Stimulated activated CD8-positive, alpha-beta memory T cell treated with anti-CD3 and anti-CD28 coated beads, Interleukin-4, amount 100 ng/mL, for 1 hour (primary cell): ENCODE results near the gene GBE1.
"Not testable (repeated sequence)": the region's sequence is repeated elsewhere in the genome, so short reads cannot be mapped to it uniquely, and the experiment has no call there.

Source experiments
- DNase-seq, 2 donors: peaks; one replicate each; pipeline ENCODE4 v3.0.0-alpha.2; 2020; ENCODE audit warnings: low read depth in 2 of 2, low spot score in 1 of 2

The GBE1 gene

DNA sequence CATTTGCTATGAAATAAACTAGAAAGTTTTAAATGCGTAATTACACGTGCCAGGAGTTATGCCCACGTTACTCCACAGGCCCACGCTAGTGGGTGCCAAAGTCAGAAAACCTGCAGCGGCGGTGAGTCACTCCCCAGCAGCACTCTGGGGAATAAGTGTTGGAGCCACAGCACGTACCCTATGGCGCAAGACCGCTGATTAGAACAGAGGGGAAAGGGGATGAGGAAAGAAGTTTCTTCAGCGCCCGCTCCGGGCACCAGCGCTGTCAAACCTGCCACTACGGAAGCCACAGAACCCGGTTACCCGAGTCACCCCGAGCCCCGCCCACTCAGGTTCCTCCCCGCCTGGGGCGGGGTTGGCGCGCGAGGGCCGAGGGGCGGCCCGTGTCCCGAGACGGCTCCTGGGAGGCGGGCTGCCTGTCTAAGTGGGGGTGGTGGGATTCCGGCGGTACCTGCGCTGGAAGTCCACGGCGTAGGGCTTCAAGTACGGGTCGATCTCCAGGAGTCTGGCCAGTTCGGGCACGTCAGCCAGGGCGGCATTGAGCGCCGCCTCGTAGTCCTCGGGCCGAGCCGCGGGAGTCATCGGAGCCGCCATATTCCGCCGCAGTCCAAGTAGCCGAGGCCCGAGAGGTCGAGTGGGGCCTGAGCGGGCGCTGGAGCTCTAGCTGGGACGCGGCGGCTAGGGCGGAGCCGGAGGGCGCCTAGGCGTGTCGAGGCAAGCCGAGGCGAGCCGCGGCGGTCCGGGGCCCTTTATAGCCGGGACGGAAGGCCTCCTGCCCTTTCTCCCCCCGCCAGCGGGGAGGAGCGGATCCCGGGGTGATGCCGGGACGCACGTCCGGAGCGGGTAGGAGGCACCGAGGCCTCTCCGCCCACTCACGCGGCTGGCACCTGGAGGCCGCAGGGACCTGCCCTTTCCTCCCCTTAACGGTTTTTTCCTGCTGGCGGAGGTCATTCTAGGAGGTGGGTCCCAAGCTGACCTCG lies at the start of gene GBE1:
GBE1 (minus strand) TSS at position 722 of the 980 bp plus-strand sequence; CDS start at position 594, 128 bp downstream.
- DNase-seq, result peak; percentile 74 to 79

- no peak for DNase-seq
Observed at GRCh38 chr3:81808900-81809299, 47.5 kb upstream of the GBE1 start.

GRCh38 chr3:81799403-81799802 lies 38.0 kb upstream of the GBE1 start:
- no peak for DNase-seq

DNA sequence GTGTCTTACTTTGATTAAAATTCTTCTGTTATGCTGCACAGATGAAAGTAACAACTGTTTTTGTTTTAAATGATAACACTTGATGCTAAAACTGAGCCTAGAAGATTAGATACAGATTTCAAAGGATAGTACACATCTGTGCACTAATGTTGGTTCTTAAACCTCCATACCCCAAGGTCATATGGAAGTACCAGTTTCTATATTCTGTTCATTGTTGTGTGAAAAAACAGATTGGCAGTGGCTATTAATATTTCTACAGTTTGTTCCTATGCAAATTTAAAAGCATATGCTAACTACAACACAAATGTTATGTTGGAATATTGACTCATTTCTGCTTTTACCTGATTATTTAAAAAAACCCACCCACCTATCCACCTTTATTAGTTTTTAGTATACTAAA lies 32.0 kb upstream of the GBE1 start:
- DNase-seq, result no peak

DNA sequence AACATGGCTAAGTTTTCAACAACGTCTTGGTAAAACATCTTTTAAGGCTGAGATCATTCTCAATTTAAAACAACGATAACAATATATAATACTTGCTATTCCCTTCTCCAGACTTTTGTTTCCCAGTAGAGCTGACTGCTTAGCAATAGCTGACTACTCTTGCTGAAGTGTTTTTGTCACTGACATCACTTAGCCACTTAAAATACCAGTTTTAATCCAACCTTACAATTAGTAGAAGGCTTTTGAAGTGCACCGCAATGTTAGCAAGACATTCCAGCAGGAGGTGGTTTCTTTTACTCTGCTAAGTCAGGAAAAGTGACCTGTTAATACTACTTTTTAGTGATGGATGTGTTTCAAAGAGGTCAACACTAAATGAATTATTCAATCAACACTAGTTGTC lies 28.7 kb upstream of the GBE1 start:
- no peak for DNase-seq

DNA sequence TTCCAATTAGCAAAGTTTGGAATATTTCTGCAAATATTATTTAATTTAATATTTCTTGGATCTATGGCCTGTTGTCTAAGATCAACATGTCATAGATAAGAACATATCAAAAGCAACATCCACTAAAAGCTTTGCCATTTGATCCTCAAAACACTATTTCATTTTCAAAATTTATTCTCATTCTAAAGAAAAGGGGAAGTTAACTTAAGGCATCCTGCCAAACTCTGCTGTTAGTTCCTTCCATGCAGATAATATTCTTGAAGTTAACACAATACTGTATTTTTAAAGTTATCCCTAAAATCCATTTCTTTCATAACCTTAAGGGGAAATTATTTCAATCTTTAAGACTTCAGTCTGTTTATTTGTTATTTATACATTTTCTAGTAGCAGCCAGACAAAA lies 28.2 kb upstream of the GBE1 start:
- DNase-seq, result no peak

DNA sequence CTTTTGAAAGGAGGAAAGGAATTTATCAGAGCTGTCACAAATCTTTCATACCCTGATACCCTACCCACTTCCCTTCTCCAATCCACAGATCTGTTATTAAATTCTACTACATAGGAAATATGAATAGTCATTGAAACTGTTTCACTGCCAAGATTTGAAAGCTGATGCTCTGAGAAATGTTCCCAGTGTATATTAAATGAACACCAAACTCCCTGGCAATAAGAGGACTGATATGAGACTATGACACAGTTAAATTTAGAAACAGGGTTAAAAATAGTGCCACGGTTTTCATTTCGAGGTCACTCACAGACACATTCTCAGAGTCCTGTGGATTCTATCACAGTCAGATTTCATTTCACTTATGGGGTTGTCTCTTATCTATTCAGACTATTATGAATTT lies 27.2 kb upstream of the GBE1 start:
- no peak for DNase-seq

DNA sequence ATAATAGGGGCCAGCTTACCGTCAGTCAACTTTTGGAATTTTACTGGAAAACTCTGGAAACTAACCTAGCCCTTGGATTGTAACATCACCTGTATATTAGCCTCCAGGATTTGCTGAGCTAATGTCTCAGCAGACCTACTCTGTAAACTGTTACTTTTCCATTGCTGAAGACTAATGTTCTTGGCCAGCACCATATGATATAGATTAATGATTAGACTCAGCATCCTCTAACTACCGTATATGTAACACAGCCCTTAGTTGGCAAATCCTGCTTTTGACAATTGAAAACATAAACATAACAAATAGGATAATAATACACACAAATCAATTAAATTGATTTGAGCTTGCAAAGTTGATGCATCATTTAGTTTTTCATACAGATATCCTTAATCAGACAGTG lies 26.6 kb upstream of the GBE1 start:
- no peak for DNase-seq

DNA sequence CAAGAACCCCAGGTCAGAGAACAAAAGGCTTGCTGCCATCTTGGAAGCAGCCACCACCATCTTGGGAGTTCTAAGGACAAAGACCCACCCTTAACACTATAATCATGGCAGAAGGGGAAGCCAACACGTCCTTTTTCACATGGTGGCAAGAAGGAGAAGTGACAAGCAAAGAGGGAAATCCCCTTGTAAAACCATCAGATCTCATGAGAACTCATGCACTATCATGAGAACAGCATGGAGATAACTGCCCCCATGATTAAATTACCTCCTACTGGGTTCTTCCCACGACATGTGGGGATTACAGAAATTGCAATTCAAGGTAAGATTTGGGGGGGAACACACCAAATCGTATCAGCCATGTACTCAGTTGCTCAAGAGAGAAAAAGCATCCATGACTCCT lies 21.1 kb upstream of the GBE1 start:
- DNase-seq, result no peak

DNA sequence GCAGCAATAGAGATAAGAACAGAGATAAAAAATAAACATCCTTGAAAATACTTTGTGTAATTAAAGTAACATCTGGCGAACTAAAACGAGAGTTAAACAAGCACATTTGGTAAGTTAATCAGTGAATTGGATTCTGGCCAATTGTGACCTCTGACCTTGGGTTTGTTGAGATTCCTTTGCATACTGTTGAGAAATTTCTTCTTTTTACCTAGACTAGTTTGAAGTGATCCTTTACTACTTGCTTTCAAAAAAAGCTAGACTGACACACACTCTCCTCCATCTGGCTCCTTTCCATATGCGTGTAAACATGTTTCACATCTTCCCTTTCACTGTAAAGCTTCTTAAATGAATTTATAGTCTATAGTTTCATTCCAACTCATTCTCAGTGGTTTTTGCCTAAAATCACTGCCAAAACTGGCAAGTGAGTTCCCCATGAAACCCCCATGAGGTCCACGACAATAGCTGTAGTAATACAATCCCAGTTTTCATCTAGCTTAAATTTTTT lies 17.3 kb upstream of the GBE1 start:
- DNase-seq, result no peak

DNA sequence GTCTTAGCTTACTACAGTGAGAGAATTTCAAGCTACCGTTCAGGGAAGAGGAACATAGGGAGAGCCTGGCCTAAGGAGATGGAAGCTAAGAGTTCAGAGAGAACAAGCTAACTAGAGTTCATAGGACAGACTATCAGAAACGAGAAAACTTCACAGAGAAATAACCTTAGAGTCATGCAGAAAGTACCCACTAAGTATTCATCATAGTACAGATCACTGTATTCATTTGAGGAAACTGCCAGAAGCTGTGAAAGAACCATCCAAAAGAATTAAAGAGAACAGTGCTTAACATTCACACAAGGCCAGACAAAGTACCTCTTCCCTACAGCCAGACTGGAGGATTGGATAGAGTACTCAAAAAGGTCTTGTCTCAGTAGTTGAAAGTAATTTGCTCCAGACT lies 15.2 kb upstream of the GBE1 start:
- DNase-seq, result no peak

DNA sequence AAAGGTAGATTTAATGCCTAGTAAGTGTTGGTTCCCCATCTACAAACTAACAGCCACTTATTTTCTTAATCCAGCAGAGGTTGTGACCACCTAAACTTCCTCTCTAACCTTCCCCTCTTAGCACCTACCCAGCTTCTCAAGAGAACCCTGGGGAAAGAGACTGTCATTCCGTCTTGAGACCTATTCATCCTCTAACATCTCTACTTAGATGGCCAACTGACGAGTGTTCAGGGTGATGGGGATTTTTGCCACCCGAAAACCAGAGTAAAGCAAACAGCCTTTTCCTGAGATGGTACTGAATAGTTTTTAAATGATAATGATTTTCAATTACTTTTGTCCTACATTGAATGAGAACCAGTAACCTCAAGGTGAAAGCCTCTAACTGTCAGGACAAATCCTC lies 9.3 kb upstream of the GBE1 start:
- no peak for DNase-seq

GRCh38 chr3:81769299-81769698 lies 7.9 kb upstream of the GBE1 start:
- DNase-seq, result no peak

GRCh38 chr3:81767250-81767859 lies 5.9 kb upstream of the GBE1 start:
- not testable (repeated sequence) for DNase-seq

DNA sequence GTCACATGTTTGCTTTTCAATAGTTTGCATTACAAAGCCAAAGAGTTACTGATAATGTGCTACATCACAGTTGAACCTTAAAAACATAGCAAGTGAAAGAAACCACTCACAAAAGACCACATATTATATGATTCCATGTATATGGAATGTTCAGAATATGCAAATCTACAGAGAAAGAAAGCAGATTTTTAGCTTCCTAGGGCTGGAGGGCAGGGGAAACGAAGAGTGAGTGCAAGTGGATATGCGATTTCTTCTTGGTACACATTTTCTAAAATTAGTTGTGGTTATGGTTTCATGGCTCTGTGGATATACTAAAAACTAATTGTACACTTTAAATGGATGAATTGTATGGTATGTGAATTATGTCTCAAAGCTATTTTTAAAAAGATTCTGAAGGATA lies 4.0 kb upstream of the GBE1 start:
- no peak for DNase-seq

DNA sequence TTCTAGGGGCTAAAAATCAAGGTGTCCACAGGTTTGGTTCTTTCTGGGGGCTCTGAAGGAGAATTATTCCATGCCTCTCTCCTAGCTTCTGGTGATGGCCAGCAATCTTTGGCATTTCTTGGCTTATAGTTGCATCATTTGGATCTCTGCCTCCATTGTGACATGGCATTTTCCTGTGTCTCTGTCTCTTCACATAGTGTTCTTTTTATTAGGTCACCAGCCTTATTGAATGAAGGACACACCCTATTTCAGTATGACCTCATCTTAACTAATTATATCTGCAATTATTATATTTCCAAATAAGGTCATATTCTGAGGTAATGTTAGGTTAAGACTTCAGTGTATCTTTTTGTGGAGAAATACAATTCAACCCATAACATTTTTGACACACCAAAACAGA lies 3.2 kb upstream of the GBE1 start:
- DNase-seq, result no peak

DNA sequence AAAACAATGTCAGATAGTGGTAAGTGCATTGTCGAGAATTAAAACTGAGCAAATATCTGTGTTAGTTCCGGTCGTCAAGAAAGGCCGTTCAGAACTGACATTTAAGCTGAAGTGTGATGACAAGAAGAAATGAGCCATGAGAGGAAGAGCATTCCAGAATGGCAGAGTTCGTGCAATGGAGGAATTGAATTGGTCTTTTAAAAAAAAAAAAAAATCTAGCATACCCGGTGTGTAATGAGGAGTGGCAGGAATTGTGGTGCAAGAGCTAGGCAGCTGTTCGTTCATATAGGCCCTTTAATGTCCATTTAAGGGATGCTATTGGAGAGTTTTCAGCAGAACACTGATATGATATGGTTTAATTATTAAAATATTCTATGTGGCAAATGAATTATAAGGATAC lies 2.6 kb upstream of the GBE1 start:
- no peak for DNase-seq

DNA sequence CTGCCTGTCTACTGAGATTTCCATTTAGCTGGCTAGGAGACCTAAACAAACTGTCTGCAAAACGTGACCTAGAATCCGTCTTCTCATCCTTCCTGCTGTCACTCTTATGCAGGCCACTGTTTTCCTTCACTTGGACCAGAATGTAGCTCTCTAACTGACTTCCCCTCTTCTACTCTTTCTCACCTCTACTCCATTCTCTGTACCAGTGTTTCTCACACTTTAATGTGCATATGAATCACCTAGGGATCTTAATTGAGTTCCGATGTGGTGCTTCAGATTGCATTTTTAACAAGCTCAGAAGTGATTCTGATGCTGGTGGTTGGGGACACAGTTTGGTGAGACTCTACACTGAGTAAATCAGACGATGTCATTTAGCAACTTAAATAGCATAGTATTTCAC lies 1.6 kb upstream of the GBE1 start:
- DNase-seq, result no peak

GRCh38 chr3:81761904-81762580 lies 597 bp upstream of the GBE1 start:
- no peak for DNase-seq

GRCh38 chr3:81760215-81760614 lies 1.2 kb downstream of the GBE1 start:
- no peak for DNase-seq

- DNase-seq, result not testable (repeated sequence)
Observed at GRCh38 chr3:81758771-81759170, 2.7 kb downstream of the GBE1 start.

- no peak for DNase-seq
Observed at GRCh38 chr3:81758275-81758674, 3.2 kb downstream of the GBE1 start.
